Fibroblast of peridontal ligament (primary cell): ENCODE measurements around the gene CLPTM1L.
"Not testable (repeated sequence)": the region's sequence is repeated elsewhere in the genome, so short reads cannot be mapped to it uniquely, and the experiment has no call there.

Experiments
- DNase-seq: peaks from one replicate; pipeline ENCODE4 v3.0.0-alpha.2; 2010; ENCODE audit errors: extremely low read depth

CLPTM1L gene

DNA sequence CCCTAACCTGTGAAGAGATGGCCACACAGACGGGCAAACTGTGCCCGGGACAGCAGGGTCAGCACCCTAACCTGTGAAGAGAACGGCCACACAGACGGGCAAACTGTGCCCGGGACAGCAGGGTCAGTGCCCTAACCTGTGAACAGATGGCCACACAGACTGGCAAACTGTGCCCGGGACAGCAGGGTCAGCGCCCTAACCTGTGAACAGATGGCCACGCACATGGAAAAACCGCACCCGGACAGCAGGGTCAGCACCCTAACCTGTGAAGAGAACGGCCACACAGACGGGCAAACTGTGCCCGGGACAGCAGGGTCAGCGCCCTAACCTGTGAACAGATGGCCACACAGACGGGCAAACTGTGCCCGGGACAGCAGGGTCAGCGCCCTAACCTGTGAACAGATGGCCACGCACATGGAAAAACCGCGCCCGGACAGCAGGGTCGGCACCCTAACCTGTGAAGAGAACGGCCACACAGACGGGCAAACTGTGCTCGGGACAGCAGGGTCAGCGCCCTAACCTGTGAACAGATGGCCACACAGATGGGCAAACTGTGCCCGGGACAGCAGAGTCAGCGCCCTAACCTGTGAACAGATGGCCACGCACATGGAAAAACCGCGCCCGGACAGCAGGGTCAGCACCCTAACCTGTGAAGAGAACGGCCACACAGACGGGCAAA lies 5.6 kb downstream of the CLPTM1L start:
- not testable (repeated sequence) for DNase-seq

DNA sequence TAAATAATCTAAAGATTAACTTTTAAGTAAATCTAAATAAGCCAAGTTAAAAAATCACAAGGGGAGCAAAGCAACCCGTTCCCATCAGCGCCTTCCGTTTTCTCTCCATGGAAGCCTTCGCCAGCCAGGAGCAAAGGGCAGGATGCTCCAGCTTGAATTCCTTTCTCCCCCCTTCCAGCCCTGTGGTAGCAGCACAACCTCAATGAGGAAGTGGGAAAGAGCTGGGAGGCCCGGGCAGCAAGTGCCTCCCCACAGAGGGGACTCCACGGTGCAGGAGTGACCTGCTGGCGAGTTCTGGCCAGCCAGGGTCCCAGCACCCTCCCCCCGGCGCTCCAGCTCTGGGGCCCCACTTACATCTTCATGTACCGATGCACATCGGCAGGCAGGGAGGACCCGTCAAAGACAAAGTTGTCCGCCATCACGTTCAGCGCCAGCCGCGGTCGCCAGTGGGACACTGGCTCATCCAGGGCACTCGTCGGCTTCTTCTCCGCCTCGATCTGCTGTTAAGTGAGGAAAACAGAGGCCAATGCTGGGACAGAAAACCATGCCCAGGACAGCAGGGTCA lies 6.3 kb downstream of the CLPTM1L start:
- DNase-seq: no peak

DNA sequence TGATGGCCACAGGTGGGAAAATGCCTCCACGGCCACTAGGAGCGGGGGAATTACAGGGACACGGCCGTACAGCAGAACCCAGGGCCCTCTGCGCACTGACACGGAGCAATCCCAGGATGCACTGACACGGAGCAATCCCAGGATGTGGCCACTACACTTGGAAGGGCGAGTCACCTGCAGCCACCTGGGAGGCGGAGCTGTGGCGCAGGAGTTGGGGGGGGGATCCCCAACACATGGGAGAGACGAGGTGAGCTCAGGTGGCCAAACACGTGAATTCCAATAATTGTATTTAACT lies 6.8 kb downstream of the CLPTM1L start:
- no peak for DNase-seq

DNA sequence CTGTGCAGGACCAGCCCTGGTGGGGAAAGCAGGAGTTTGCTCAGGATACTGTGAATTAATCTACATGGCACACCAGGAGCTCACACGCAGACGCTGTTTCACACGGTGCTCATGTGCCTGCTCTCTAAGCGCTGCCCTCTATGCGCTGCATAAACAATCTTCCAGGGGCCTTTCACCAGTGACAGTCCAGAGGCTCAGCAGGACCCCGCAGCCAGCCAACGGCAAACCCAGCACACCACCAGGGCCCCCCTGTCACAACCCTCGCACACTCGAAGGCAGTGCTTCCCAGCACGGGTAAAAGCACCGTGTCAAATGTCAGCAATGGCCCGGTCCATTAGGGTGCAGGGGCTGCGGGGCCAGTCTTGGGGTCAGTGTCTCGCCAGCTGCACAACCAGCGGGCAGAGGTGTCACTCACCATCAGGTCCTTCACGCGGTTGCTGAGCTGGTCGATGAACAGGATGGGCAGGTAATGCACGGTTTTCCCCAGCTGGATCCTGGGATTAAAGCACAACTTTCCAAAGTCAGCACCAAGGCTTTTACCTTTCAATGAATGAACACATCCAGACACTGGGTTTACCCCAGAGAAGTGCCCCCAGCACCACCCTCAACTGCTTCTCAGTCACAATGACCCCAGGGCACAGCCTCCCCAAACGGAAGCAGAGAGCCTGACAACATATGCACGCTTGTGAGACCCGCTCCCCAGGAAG lies 7.3 kb downstream of the CLPTM1L start:
- no peak for DNase-seq

DNA sequence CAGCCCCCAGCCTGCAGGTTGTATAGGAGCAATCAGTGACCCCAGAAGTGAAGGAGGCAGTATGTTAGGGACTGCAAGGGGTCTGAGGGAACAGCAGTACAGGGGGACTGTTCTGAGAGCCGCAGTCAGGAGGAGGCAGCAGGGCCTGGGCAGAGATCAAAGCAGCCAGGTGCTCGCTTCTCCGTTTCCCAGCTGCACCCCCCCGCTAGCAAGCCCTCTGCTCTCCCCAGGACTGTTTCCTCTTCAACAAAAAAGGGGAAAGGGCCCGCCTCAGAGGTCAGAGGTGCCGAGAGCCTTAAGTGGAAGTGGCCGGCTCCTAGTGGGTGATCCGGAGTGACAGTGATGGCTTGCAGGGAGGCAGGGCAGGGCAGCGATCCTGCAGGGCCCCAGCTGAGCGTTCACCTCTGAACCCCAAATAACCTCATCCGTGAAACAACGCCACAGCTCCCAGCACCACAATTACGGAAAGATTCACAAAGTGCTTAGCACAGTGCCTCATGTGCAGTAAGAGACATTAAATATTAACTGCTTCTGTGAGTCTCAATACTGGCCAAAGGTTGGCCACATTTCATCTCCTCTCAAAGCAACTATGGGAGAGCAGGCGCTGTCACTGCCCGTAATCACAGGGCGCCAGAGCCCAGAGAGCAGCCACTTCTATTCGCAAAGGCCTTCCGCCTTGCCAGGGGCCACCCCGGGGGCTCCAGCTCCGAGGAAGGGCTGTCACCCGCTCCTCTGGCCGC lies 8.0 kb downstream of the CLPTM1L start:
- no peak for DNase-seq

DNA sequence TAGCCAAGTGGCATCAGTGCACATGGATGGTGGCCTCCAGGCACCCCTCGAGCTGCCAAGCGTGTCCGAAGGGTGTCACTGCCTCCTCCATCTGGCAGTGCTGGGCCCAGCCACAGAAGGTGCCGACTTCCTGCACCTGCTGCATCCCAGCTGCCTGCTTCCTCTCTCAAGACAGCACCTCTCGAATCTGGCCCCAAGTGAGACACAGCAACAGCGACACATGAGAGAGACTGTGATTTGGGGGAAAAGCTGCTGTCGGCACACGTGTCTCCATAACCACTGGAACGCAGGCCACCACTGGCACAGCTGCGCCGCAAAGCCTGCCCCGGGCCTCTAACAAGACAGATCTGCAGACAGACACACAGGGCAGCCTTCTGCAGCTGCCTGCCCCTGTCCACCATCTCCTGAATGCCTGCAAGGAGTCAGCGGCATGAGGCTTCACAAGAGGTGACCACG lies 8.8 kb downstream of the CLPTM1L start:
- DNase-seq: no peak

DNA sequence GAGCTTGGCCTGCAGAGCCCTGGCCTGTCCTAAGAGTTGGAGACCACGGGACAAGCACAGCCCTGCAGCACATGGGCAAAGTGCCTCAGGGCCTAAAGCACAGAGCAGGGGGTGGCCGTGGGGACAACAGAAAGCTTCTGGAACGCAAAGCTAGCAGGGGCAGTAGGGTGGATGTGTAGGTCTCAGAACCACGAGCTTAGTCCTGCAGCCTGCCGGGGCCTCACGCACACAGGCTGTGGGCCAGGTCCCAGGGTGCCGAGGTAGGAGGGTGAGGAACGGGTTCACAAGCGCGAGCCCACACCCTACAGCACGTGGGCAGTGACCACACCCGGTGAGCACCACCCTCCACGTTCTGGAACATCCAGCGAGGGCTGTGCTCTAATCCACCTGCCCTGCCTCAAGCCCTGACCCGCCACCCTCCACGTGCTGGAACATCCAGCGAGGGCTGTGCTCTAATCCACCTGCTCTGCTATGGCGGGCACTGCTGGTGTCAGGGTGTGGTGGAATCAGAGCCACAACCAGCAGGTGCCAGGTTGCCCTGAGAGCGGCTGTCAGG lies 9.3 kb downstream of the CLPTM1L start:
- no peak for DNase-seq

DNA sequence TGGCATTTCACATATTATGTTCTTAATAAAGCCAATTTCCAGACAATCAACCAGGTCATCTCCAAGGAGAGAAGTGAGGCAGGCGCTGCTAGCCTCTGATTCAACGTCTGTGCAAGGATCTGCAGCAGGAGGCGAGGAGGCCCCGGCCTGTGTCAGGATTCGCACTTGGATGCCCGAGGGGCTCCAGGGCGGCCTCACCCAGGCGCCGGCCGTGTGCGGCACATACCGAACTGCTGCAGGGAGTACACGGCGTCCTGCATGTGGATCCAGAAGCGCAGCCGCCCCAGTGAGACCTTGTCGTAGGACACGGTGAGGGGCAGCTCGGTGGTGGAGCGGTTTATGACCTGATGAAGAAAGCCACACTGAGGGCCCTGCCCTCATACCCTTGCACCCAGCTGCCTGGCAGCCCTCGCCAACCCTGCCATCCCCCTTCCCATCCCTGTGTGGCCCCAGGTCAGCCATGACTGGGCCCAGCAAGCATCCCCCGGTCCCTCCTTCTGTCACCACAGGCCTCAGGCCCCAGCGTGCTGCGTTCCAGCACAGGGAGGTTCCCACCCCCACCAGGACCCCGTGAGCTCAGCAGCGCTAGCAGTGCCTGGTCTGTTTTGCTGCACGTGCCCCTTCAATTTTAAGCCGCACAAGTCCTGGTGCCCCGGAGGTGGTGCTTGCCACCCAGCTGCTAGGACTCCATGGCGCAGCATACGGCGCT lies 9.9 kb downstream of the CLPTM1L start:
- no peak for DNase-seq

DNA sequence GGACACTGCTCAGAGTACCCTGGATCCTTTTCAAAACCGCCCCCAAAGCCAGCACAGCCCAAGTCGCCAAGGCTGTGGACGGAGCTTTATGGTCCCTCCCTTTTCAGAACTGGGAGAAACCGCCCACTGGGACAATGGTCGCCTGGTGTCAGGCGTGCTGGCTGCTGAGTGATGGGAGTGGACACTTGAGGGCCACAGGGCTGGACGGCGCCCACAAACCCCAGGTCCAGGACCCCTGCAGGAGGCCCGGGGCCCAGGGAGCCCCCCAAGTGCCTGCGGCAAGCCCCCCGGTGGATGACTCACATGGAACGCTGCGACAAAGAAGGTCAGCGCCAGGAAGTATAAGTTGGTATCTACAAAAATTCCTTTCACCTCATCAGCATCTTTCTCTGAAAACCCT lies 10.9 kb downstream of the CLPTM1L start:
- DNase-seq: no peak

DNA sequence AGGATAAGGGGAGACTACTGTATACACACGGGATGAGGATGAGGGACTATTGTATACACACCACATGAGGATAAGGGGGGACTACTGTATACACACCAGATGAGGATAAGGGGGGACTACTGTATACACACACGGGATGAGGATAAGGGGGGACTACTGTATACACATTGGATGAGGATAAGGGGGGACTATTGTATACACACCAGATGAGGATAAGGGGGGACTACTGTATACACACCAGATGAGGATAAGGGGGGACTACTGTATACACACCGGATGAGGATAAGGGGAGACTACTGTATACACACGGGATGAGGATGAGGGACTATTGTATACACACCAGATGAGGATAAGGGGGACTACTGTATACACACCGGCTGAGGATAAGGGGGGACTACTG lies 11.6 kb downstream of the CLPTM1L start:
- DNase-seq: not testable (repeated sequence)

DNA sequence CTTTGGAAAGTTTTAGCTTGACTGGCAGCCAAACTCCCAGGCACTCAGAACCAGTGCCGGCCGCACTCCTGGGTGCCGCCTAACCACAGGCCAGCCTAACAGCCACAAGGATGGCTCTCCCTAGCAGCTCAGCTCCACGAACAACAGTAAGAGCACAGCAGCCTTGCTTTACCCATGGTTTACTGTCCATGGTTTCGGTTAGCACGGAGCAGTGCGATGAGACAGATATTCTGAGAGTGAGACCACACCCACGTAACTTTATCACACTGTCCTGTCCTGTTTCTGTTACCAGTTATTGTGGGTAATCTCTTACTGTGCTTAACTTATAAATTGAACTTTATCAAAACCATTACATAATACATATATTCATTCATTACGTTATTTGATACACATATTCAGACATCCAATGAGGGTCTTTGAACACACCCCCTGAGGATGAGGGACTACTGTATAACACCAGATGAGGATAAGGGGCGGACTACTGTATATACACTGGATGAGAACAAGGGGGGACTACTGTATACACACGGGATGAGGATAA lies 12.4 kb downstream of the CLPTM1L start:
- DNase-seq: no peak

DNA sequence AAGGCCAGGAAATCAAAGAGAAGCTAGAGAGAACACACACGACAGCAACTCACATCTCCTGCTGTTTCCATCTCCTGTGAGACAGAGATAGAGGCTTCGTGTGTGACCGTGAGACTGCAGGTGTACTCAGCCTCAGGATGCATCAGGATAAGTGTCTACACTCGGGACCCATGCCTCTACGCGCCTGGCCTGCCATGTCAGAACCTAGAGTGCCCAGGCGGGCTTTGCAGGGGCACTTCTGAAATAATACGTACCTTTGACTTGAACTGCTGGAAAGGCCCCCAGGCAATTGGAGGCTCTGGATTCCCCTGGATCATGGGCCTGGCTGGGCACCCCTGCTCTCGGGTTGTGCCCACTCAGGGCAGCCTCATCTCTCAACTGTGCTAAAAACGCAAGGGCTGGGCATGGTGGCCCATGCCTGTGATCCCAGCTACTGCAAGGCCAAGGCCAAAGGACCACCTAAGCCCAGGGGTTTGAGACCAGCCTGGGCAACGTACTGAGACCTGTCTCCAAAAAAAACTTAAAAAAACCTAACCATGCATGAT lies 13.0 kb downstream of the CLPTM1L start:
- no peak for DNase-seq

DNA sequence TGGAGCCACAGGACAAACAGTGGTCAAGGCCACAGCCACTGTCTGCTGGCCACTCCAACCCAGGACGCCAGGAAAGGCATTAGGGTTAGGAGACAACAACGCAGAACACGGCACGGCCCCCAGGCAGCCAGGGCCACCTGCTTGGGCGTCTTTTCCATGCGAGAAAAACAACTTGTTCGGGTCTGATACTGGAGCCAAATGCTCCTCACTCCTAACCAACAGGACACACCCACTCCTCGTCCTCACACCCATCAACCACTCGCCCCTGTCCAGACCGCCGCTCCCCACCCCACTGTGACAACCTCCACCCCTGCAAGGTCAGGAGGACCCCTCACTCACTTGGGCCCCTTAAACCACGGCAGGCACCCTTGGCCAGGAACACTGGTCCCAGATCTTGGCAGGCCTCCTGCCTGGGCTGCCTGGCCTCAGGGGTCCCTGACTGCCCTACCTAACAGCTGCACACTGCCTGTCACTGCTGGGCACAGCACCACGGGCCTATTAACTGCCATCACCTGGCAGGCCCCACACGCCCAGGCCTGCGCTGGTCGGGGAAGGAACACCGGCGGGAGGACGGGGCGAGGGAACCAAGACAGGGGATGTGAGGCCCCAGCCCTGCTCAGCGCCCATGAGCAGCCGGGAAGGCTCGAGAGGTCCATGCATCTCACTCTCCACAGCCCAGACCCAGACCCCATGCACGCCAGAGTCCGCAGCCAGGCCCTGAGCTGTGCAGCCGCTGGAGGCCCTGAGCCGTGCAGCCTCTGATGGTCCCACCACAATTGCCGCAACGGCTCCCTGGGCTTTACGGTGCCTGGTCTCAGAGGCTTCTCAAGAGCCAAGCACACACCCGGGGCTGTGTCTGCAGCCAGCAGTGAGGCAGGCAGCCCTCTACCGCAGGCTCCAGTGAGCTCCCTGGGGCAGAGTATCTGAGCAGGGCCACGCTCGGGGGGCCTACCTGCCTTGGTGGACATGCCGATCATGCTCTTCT lies 13.8 kb downstream of the CLPTM1L start:
- no peak for DNase-seq

DNA sequence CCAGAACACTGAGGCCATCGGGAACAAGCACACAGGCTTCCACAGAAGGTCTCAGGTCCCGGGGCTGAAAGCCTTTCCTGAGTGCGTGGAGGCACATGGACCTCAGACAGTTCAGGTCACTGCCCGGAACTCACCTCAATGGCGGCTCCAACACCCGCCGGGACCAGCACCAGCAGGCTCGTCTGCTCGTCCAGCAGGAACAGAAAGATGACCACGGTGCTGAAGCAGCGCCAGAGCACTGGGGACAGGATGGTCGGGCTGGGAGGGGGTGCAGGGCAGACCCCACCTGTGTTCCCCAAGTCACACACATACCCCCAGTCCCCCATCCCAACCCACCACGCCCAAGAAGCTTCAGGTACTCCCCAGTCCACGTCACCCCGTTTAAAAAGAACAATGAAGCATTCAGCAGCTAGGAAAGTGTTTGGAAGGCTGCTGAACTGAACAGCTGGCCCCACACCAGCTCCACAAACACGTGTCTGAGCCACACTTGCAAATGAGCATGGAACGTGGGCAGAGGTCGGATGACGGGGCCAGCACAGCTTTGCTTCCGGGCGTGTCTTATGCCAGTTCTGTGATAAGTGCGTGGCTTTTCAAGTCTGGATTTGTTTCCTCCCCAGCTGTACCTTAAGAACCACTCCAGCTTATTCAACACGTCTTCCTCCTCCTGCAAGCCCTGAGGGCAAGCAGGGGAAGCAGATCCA lies 14.6 kb downstream of the CLPTM1L start:
- no peak for DNase-seq

DNA sequence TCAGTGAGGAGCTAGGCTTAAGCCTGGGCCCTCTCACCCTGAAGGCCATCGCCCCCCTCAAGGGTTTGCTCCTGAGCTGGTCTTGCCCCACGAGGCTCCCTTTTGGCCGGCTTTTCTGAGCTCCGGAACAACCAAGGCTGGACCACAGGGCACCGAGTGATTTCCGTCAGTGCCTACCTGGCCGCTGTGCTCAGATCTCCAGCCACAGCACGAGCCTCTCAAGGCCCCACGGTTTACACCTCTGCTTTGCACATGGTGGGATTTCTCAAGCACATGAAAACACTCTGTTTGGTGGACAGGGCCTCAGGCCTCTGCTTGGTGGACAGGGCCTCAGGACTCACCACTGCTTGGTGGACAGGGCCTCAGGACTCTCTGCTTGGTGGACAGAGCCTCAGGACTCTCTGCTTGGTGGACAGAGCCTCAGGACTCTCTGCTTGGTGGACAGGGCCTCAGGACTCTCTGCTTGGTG lies 15.8 kb downstream of the CLPTM1L start:
- DNase-seq: no peak

DNA sequence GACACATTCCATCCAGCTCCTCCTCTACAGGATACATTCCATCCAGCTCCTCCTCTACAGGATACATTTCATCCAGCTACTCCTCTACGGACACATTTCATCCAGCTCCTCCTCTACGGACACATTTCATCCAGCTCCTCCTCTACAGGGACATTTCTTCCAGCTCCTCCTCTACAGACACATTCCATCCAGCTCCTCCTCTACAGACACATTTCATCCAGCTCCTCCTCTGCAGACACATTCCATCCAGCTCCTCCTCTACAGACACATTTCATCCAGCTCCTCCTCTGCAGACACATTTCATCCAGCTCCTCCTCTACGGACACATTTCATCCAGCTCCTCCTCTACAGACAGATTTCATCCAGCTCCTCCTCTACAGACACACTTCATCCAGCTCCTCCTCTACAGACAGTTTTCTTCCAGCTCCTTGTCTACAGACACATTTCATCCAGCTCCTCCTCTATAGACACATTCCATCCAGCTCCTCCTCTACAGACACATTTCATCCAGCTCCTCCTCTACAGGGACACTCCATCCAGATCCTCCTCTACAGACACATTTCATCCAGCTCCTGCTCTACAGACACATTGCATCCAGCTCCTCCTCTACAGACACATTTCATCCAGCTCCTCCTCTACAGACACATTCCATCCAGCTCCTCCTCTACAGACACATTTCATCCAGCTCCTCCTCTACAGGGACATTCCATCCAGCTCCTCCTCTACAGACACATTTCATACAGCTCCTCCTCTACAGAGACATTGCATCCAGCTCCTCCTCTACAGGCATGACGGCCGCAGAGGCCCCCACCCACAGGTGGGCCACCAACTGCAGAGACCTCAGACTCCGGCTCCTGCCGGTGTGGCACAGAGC lies 16.4 kb downstream of the CLPTM1L start:
- peak; percentile 45 for DNase-seq

DNA sequence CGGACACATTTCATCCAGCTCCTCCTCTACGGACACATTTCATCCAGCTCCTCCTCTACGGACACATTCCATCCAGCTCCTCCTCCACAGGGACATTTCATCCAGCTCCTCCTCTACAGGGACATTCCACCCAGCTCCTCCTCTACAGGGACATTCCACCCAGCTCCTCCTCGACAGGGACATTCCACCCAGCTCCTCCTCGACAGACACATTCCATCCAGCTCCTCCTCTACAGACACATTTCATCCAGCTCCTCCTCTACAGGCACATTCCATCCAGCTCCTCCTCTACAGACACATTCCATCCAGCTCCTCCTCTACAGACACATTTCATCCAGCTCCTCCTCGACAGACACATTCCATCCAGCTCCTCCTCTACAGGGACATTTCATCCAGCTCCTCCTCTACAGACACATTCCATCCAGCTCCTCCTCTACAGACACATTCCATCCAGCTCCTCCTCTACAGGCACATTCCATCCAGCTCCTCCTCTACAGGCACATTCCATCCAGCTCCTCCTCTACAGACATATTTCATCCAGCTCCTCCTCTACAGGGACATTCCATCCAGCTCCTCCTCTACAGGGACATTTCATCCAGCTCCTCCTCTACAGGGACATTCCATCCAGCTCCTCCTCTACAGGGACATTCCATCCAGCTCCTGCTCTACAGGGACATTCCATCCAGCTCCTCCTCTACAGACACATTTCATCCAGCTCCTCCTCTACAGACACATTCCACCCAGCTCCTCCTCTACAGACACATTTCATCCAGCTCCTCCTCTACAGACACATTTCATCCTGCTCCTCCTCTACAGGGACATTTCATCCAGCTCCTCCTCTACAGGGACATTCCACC lies 17.8 kb downstream of the CLPTM1L start:
- peak; percentile 56 for DNase-seq
